Sigmoid colon (tissue), 7 donors: ENCODE measurements around the gene NEK11. TPM values are rescaled to one million over a fixed set of nuclear protein-coding genes. Genes with fewer than 3 reads are reported as not detected.

ENCODE experiments used
- DNase-seq: peaks from one replicate; pipeline ENCODE4 v3.0.0-alpha.2; 2019
- H3K27ac ChIP-seq, 4 donors: fragments of 200-600 bp; sonication (generic); one replicate each; pipeline ENCODE4 v1.5.1; 2016 to 2019; ENCODE audit warnings: mild to moderate bottlenecking in 1 of 4
- H3K27me3 ChIP-seq, 3 donors: fragments of 200-600 bp; sonication (generic); one replicate each; pipeline ENCODE4 v1.5.1; 2019; ENCODE audit warnings: mild to moderate bottlenecking in 1 of 3
- H3K36me3 ChIP-seq, 4 donors: fragments of 200-600 bp; sonication (generic); one replicate each; pipeline ENCODE4 v1.5.1; 2016 to 2019
- H3K4me1 ChIP-seq, 4 donors: fragments of 200-600 bp; sonication (generic); one replicate each; pipeline ENCODE4 v1.5.1; 2017 to 2019
- H3K4me3 ChIP-seq, 4 donors: fragments of 200-600 bp; sonication (generic); one replicate each; pipeline ENCODE4 v1.5.1; 2017 to 2019; ENCODE audit warnings: mild to moderate bottlenecking in 2 of 4, moderate library complexity in 1 of 4
- H3K9me3 ChIP-seq, 4 donors: fragments of 200-600 bp in 3 of 4; sonication (generic) in 3 of 4; one replicate each; pipeline versions ENCODE4 v1.5.1 to v1.6.1; 2013 to 2019
- CTCF ChIP-seq, 4 experiments: fragments of 450-650 bp in 3 of 4; fragments of 200-600 bp in 1 of 4; IDR thresholded peaks; one replicate each; pipeline ENCODE4 v1.5.1; 2016 to 2019; ENCODE audit warnings: antibody characterized with exemption in 4 of 4, mild to moderate bottlenecking in 3 of 4, moderate library complexity in 2 of 4
- EP300 ChIP-seq, 4 donors: sonication (generic); formaldehyde crosslinking; IDR thresholded peaks; one replicate each; pipeline ENCODE4 v1.6.1; 2017; ENCODE audit warnings: antibody characterized with exemption in 4 of 4
- POLR2A ChIP-seq, 2 donors: fragments of 450-650 bp; IDR thresholded peaks; one replicate each; pipeline ENCODE4 v1.6.1; 2016; ENCODE audit warnings: antibody characterized with exemption in 2 of 2, mild to moderate bottlenecking in 2 of 2, moderate library complexity in 2 of 2
- POLR2AphosphoS5 ChIP-seq, 4 donors: sonication (generic); formaldehyde crosslinking; IDR thresholded peaks; one replicate each; pipeline ENCODE4 v1.6.1; 2017; ENCODE audit warnings: antibody characterized with exemption in 4 of 4
- WGBS, 2 donors: extraction: QIAGEN DNeasy Blood & Tissue Kit; methylation state at CpG; one replicate each; pipeline ENCODE4 v1.1.7; 2013; 5-methylcytosine and 5-hydroxymethylcytosine counted together
- intact Hi-C: fragments of 100-400 bp; cut with DNase I; formaldehyde crosslinking; loops from one replicate; pipeline ENCODE4 v1.15.1; 2023
- polyA plus RNA-seq, 3 donors: library from polyadenylated mRNA; stranded (reverse); fragments of 200-250 nt; gene quantifications; one replicate each; pipeline ENCODE4 v1.2.3, GENCODE V29; 2013
- total RNA-seq, 4 donors: library from RNA; depleted of rRNA; stranded (reverse); fragments of >200 nt; gene quantifications; one replicate each; pipeline ENCODE4 v1.1.0, GENCODE V29; 2016
- donor health status: healthy with polysubstance abuse.
- donor health status: Bipolar disorder and iron deficiency.
- donor health status: healthy.

The NEK11 gene
- total and polyA plus RNA-seq, 7 donors: 1.6 to 12.2 (median 4.3) TPM

GRCh38 chr3:131317667-131318066 is 291.0 kb downstream of the NEK11 start:
- Histone ChIP-seq H3K4me1 (no peaks in the 10 kb centered on the region), H3K27ac (no peak overlapping the region), H3K36me3 (no peaks in the 10 kb centered on the region), H3K27me3 (no peaks in the 10 kb centered on the region), H3K4me3 (no peak overlapping the region), H3K9me3 (no peaks in the 10 kb centered on the region)
- WGBS, 2 donors: 81 to 85% methylated on average over 2 of the region's 2 CpGs
- intact Hi-C loops: no loop called here
- no peak for TF ChIP-seq POLR2A (IDR thresholded peaks at IDR 0.05)
- TF ChIP-seq CTCF (IDR thresholded peaks at IDR 0.05): no peak
- no peak for TF ChIP-seq EP300 (IDR thresholded peaks at IDR 0.05)
- TF ChIP-seq POLR2AphosphoS5 (IDR thresholded peaks at IDR 0.05): no peak
- no peak for DNase-seq

DNA sequence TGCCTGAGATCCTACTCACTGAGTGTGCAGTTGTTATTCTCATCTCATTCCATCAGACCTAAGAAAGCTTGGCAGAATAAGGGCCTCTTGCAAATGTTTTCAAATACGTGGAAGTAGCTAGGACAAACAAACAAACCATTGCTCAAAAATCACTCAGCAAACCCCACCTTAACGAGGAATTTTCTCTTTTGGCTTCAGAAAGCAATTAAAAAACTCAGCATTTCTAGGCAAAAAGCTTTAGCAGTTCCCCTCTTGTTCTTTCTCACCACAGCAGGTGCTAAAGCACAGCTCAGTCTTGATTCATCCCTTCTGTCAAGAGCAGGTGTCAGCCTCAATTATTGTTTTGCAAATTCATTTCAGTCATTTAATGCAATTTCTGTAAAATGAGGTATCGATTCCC is 296.3 kb downstream of the NEK11 start:
- H3K27me3 ChIP-seq: no peaks in the 10 kb centered on the region
- no peaks in the 10 kb centered on the region for H3K4me1 ChIP-seq
- no peaks in the 10 kb centered on the region for H3K9me3 ChIP-seq
- no peak overlapping the region for H3K4me3 ChIP-seq
- no peak for DNase-seq
- no peak overlapping the region for H3K27ac ChIP-seq
- 77 to 79% methylated on average over 3 of the region's 3 CpGs for whole genome bisulfite sequencing, 2 donors
- intact Hi-C loops: no loop called here
- TF ChIP-seq POLR2AphosphoS5 (IDR thresholded peaks at IDR 0.05) (no peak), POLR2A (IDR thresholded peaks at IDR 0.05) (no peak), CTCF (IDR thresholded peaks at IDR 0.05) (no peak), EP300 (IDR thresholded peaks at IDR 0.05) (no peak)
- no peaks in the 10 kb centered on the region for H3K36me3 ChIP-seq

- Histone ChIP-seq H3K4me3 (no peak overlapping the region), H3K36me3 (no peaks in the 10 kb centered on the region), H3K27ac (no peak overlapping the region), H3K27me3 (no peaks in the 10 kb centered on the region), H3K9me3 (no peaks in the 10 kb centered on the region), H3K4me1 (no peaks in the 10 kb centered on the region)
- intact Hi-C loops: no loop called here
- 81 to 91% methylated on average over 2 of the region's 2 CpGs for WGBS, 2 donors
- no peak for DNase-seq
- TF ChIP-seq EP300 (IDR thresholded peaks at IDR 0.05) (no peak), CTCF (IDR thresholded peaks at IDR 0.05) (no peak), POLR2AphosphoS5 (IDR thresholded peaks at IDR 0.05) (no peak), POLR2A (IDR thresholded peaks at IDR 0.05) (no peak)
These were observed 297.1 kb downstream of the NEK11 start for GRCh38 chr3:131323792-131324191.

DNA sequence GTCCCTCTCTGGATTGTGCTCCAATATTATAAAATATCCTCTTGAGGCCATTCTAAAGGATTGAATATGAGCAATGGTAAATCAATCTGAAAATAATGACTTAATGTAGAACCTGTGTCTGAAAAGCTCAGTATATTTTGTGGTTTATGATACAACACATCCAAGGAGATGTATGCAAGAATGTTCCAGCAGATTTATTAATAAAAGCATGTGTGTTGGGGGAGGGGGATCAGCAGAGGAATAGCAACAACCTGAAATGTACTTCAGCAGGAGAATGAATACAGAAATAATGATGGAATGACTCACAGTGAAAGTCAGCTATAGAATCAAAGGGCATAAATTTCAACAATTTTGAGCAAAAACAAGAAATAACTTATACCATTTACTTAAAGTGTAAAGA is 298.2 kb downstream of the NEK11 start:
- Histone ChIP-seq H3K9me3 (no peaks in the 10 kb centered on the region), H3K27ac (no peak overlapping the region), H3K4me1 (no peaks in the 10 kb centered on the region), H3K4me3 (no peak overlapping the region), H3K27me3 (no peaks in the 10 kb centered on the region), H3K36me3 (no peaks in the 10 kb centered on the region)
- intact Hi-C loops: no loop called here
- DNase-seq: no peak
- TF ChIP-seq POLR2AphosphoS5 (IDR thresholded peaks at IDR 0.05) (no peak), EP300 (IDR thresholded peaks at IDR 0.05) (no peak), POLR2A (IDR thresholded peaks at IDR 0.05) (no peak), CTCF (IDR thresholded peaks at IDR 0.05) (no peak)

DNA sequence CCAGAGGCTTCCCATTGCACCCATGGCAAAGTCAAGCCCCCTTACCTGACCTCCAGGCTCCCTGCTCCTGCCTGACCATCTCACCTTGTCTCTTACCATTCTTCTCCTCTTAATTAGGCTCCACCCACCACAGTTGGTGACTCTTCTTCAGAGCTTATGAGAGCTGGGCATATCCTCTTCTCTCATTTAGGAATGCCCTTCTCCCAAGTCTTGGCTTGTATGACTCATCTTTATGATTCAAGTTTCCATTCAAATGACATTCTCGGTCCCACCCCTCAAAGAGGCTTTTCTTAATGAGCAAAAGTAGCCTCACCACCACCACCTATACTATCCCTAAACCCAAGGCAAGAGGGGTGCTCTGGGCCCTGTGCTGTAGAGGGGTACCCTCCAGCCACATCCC is 299.6 kb downstream of the NEK11 start:
- Histone ChIP-seq H3K4me3 (no peak overlapping the region), H3K27me3 (no peaks in the 10 kb centered on the region), H3K36me3 (no peaks in the 10 kb centered on the region), H3K4me1 (no peaks in the 10 kb centered on the region), H3K9me3 (no peaks in the 10 kb centered on the region), H3K27ac (no peak overlapping the region)
- no peak for TF ChIP-seq EP300 (IDR thresholded peaks at IDR 0.05)
- no peak for TF ChIP-seq CTCF (IDR thresholded peaks at IDR 0.05)
- TF ChIP-seq POLR2A (IDR thresholded peaks at IDR 0.05): no peak
- no peak for TF ChIP-seq POLR2AphosphoS5 (IDR thresholded peaks at IDR 0.05)
- 90 to 93% methylated on average over 1 of the region's 1 CpG for WGBS, 2 donors
- no peak for DNase-seq
- intact Hi-C loops: no loop called here
